Measurements from ENCODE around the gene SELE.

- TF ChIP-seq CTCF (IDR thresholded peaks at IDR 0.05), result no peak
- TF ChIP-seq POLR2A (IDR thresholded peaks at IDR 0.05), result no peak
Observed at GRCh38 chr1:169776440-169776839, 42.6 kb upstream of the SELE start.
